Kidney (tissue), 14 donors: ENCODE results near the gene MKS1. TPM values are rescaled to one million over a fixed set of nuclear protein-coding genes. Genes with fewer than 3 reads are reported as not detected.

Experiments used
- DNase-seq, 5 donors: peaks; one replicate each; pipeline ENCODE4 v3.0.0-alpha.2; 2013 to 2020
- FAIRE-seq: peaks from 2 replicates; lab custom pipeline; 2012; peaks lifted over from hg19 to GRCh38; lab: Jason Lieb, UNC
- H3K27ac ChIP-seq, 2 donors: one replicate each; pipeline ENCODE4 v1.7.0; 2013; ENCODE audit warnings: low read depth in 2 of 2, low read length in 2 of 2, inconsistent platforms in 1 of 2
- H3K27me3 ChIP-seq: one replicate; pipeline ENCODE4 v1.7.1; 2013; ENCODE audit warnings: low read length, inconsistent platforms; ENCODE audit not compliant: control insufficient read depth, insufficient read depth
- H3K36me3 ChIP-seq, 3 donors: one replicate each; pipeline versions ENCODE4 v1.7.0 to v1.7.1; 2013; ENCODE audit warnings: low read length in 3 of 3, control low read depth in 1 of 3, inconsistent platforms in 1 of 3; ENCODE audit not compliant: insufficient read depth in 3 of 3, control insufficient read depth in 2 of 3
- H3K4me1 ChIP-seq, 3 donors: one replicate each; pipeline versions ENCODE4 v1.7.0 to v1.7.1; 2013; ENCODE audit warnings: low read length in 3 of 3, inconsistent platforms in 1 of 3, low read depth in 1 of 3; ENCODE audit not compliant: control insufficient read depth in 2 of 3, insufficient read depth in 2 of 3
- H3K4me3 ChIP-seq, 3 donors: one replicate each; pipeline versions ENCODE4 v1.7.0 to v1.8.1; 2013; ENCODE audit warnings: low read length in 3 of 3, control low read depth in 1 of 3, inconsistent platforms in 1 of 3
- H3K9ac ChIP-seq, 3 donors: one replicate each; pipeline versions ENCODE4 v1.7.0 to v1.7.1; 2013; ENCODE audit warnings: low read length in 3 of 3, control low read depth in 1 of 3, inconsistent platforms in 1 of 3
- H3K9me3 ChIP-seq, 3 donors: one replicate each; pipeline versions ENCODE4 v1.7.0 to v1.7.1; 2013; ENCODE audit warnings: low read length in 3 of 3, control low read depth in 1 of 3, inconsistent platforms in 1 of 3; ENCODE audit not compliant: control insufficient read depth in 2 of 3, insufficient read depth in 1 of 3
- intact Hi-C: fragments of 100-400 bp; cut with DNase I; formaldehyde crosslinking; loops from one replicate; pipeline ENCODE4 v1.11.1; 2022
- polyA plus RNA-seq: library from polyadenylated mRNA; stranded (reverse); fragments of 350-450 nt; fragmentation: Illumina TruSeq; extraction: RNeasy Lipid Tissue Mini Kit (QIAGEN cat#74804); gene quantifications from one replicate; pipeline ENCODE4 v1.2.3, GENCODE V29; 2014; ENCODE audit warnings: low read depth, low replicate concordance; ENCODE audit not compliant: insufficient read depth
- total RNA-seq: library from RNA; stranded (reverse); fragmentation: NEBNext Ultra II Directional; extraction: Animal tissue kit (Norgen Biotek cat#: 25700); gene quantifications from one replicate; pipeline ENCODE4 v1.2.1, GENCODE V29; 2021
- TF ChIP-seq, protein P1 (sequence below): IDR thresholded peaks from 3 replicates; pipeline ENCODE4 v1.5.1; 2012; ENCODE audit warnings: mild to moderate bottlenecking, moderate library complexity, borderline replicate concordance; ENCODE audit not compliant: insufficient read depth; ENCODE audit errors: extremely low read depth
- donor health status: control.
- donor health status: control.
- donor health status: control.
- donor health status: control.
- donor health status: control.
- donor health status: DM: yes; HTN: yes; CAD: no.
- donor health status: Normal renal cell carcinoma (clear cell type).

MKS1 gene
- total and polyA plus RNA-seq, 2 donors from 2014 or later: 17.2 to 25.6 TPM

DNA sequence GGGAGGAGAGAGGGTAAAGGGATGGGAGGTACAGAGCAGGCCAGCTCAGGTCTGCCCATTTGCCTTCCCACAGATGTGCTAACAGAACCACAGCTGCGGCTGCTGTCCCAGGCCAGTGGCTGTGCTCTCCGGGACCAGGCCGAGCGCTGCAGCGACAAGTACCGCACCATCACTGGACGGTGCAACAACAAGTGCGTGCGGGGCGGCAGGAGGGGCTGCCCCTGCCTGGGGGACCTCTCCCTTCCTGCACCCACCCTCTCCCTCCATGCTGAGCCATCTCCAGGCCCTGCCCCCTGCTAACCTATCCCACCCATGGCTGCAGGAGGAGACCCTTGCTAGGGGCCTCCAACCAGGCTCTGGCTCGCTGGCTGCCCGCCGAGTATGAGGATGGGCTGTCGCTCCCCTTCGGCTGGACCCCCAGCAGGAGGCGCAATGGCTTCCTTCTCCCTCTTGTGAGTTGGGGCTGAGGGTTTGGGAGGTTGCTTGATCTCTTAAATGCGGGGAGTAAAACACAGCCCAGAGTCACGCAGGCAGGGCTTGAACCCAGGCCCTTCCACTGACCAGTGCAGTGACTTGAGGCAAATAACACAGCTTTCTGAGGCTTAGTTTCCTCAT is 25.3 kb downstream of the MKS1 start:
- Histone ChIP-seq H3K4me3 (no peak overlapping the region), H3K9me3 (no peaks in the 10 kb centered on the region), H3K27me3 (peaks cover 2% of the 10 kb centered on the region), H3K9ac (no peak overlapping the region), H3K36me3 (no peaks in the 10 kb centered on the region), H3K4me1 (no peaks in the 10 kb centered on the region), H3K27ac (no peak overlapping the region)
- intact Hi-C loops: no loop called here
- DNase-seq (no peak), FAIRE-seq (no peak)
- TF ChIP-seq, protein P1, sequence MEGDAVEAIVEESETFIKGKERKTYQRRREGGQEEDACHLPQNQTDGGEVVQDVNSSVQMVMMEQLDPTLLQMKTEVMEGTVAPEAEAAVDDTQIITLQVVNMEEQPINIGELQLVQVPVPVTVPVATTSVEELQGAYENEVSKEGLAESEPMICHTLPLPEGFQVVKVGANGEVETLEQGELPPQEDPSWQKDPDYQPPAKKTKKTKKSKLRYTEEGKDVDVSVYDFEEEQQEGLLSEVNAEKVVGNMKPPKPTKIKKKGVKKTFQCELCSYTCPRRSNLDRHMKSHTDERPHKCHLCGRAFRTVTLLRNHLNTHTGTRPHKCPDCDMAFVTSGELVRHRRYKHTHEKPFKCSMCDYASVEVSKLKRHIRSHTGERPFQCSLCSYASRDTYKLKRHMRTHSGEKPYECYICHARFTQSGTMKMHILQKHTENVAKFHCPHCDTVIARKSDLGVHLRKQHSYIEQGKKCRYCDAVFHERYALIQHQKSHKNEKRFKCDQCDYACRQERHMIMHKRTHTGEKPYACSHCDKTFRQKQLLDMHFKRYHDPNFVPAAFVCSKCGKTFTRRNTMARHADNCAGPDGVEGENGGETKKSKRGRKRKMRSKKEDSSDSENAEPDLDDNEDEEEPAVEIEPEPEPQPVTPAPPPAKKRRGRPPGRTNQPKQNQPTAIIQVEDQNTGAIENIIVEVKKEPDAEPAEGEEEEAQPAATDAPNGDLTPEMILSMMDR: no peak

DNA sequence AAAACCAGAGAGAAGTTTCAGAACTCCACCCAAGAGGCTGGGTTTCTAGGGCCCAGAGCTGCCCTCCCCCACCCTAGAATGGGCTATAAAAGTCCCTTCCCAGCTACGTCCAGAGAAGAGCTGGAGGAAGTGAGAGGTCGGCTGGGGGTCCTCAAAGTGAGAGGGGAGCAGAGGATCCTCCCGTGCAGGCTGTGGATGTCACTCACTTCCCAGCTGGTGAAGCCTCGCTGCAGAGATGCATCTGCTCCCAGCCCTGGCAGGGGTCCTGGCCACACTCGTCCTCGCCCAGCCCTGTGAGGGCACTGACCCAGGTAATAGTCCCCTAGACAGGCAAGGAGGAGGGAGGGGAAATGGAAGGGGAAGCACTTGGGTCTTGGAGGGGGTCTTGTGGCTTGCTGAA is 26.4 kb downstream of the MKS1 start, which contains the start of gene EPX:
Gene EPX (plus strand): TSS at position 115 of the 400 bp plus-strand sequence. CDS start 121 bp downstream, at position 236.
- intact Hi-C loops: no loop called here
- FAIRE-seq: no peak

DNA sequence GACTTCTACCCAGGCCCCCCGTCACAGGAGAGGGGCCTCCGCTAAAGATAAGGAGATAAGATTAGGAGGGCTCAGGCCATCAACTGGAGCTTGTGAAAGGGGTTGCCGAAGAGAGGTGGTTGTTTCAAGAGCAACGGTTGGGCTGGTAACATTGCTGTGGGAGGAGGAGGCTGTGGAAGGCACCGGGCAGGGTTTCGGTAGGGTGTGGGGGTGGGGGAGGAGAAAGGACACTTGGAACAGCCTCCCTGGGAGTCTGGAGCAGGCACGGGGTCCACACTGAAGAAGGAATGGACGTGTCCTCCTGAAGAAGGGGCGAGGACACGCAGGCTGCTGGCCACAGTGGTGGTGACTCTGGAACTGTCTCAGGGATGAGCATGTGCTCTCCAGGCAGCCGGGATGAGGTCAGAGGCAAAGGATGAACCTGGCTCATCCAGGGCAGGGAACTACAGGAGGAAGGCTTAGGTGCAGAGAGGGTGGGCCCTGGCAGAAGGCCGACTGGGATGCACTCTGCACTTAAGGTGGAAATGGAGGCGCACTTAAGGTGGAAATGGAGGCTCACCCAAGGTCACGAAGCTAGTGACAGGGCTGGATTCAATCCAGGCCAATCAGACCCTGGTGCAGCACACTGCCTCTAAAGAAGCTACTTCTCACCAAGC is 27.7 kb downstream of the MKS1 start:
- Histone ChIP-seq H3K4me3 (no peak overlapping the region), H3K27ac (no peak overlapping the region), H3K27me3 (no peaks in the 10 kb centered on the region), H3K4me1 (no peaks in the 10 kb centered on the region), H3K9me3 (no peaks in the 10 kb centered on the region), H3K9ac (no peak overlapping the region), H3K36me3 (no peaks in the 10 kb centered on the region)
- FAIRE-seq: no peak
- DNase-seq: no peak
- TF ChIP-seq, protein P1: no peak
- intact Hi-C loops: no loop called here

More for the DNA sequence above, 26.4 kb downstream of the MKS1 start, which contains the start of gene EPX:
- Histone ChIP-seq H3K4me1 (no peaks in the 10 kb centered on the region), H3K27me3 (no peaks in the 10 kb centered on the region), H3K27ac (no peak within 1 kb of the TSS), H3K36me3 (no peaks in the 10 kb centered on the region), H3K4me3 (no peak within 1 kb of the TSS), H3K9ac (no peak within 1 kb of the TSS), H3K9me3 (no peaks in the 10 kb centered on the region)
- TF ChIP-seq, protein P1: no peak
- no peak for DNase-seq
